HepG2 (cell line): Measurements from ENCODE around the gene SERPINA6. TPM values are rescaled to one million over a fixed set of nuclear protein-coding genes. Genes with fewer than 3 reads are reported as not detected.

Experiments
- FOXO4 ChIP-seq: sonication (generic); formaldehyde crosslinking; conservative IDR thresholded peaks from 2 replicates; pipeline ENCODE4 v1.8.1; 2023; ENCODE audit warnings: missing genetic modification reagents
- HNF4G ChIP-seq, 2 experiments: sonication (generic) in 1 of 2; formaldehyde crosslinking in 1 of 2; IDR thresholded peaks; 2 replicates each; pipeline versions ENCODE4 v1.4.0 to v1.6.1; 2011 to 2020; ENCODE audit warnings: borderline replicate concordance in 2 of 2, low read depth in 2 of 2, mild to moderate bottlenecking in 2 of 2, low read length in 1 of 2, missing genetic modification reagents in 1 of 2, moderate library complexity in 1 of 2
- HOXA3 ChIP-seq: sonication (generic); formaldehyde crosslinking; IDR thresholded peaks from 2 replicates; pipeline ENCODE4 v1.5.0; 2020; ENCODE audit warnings: missing genetic modification reagents
- MED13 ChIP-seq: sonication (generic); formaldehyde crosslinking; IDR thresholded peaks from 2 replicates; pipeline ENCODE4 v1.5.0; 2020; ENCODE audit warnings: missing genetic modification reagents
- RARA ChIP-seq: IDR thresholded peaks from 2 replicates; pipeline ENCODE4 v1.6.1; 2016; ENCODE audit warnings: missing genetic modification reagents, missing compliant biosample characterization
- SNRNP70 ChIP-seq: fragments of 200-400 bp; formaldehyde crosslinking; IDR thresholded peaks from 2 replicates; pipeline ENCODE4 v1.6.1; 2017; ENCODE audit warnings: mild to moderate bottlenecking, low read depth, low read length, moderate library complexity
- SOX5 ChIP-seq: IDR thresholded peaks from 2 replicates; pipeline ENCODE4 v1.6.1; 2016; ENCODE audit warnings: borderline replicate concordance
- SP140L ChIP-seq: sonication (generic); formaldehyde crosslinking; IDR thresholded peaks from 2 replicates; pipeline ENCODE4 v1.4.0; 2020; ENCODE audit warnings: missing genetic modification reagents, borderline replicate concordance
- ZHX2 ChIP-seq, 2 experiments: sonication (generic) in 1 of 2; formaldehyde crosslinking in 1 of 2; IDR thresholded peaks; 2 replicates each; pipeline versions ENCODE4 v1.6.1 to v1.9.0; 2014 to 2022; ENCODE audit warnings: antibody characterized with exemption in 1 of 2, borderline replicate concordance in 1 of 2, inconsistent platforms in 1 of 2, low read depth in 1 of 2, missing genetic modification reagents in 1 of 2
- ZNF264 ChIP-seq: sonication (generic); formaldehyde crosslinking; IDR thresholded peaks from 2 replicates; pipeline ENCODE4 v1.4.0; 2020; ENCODE audit warnings: missing genetic modification reagents
- polyA plus RNA-seq, 8 experiments: library from polyadenylated mRNA; depleted of rRNA in 3 of 8; stranded (reverse) in 7 of 8; unstranded in 1 of 8; fragments of >200 nt; fragmentation: Illumina TruSeq in 4 of 8; extraction: Trizol in 4 of 8; gene quantifications; 2 replicates each; pipeline versions ENCODE4 v1.2.1 to v1.2.3, GENCODE V29; 2011 to 2016; ENCODE audit warnings: low read depth in 4 of 8, missing spikeins in 1 of 8, mixed read lengths in 1 of 8; ENCODE audit not compliant: insufficient read depth in 1 of 8
- total RNA-seq, 5 experiments: library from RNA; depleted of rRNA; stranded (reverse); fragments of >200 nt; fragmentation: Illumina TruSeq; extraction: Trizol; gene quantifications; 2 replicates each; pipeline ENCODE4 v1.2.3, GENCODE V29; 2016; ENCODE audit warnings: low read depth in 1 of 5
- TF ChIP-seq, protein P1 (sequence below): sonication (generic); formaldehyde crosslinking; IDR thresholded peaks from 2 replicates; pipeline ENCODE4 v1.9.0; 2021; ENCODE audit warnings: mild to moderate bottlenecking, missing genetic modification reagents
- TF ChIP-seq, protein P2 (sequence below): IDR thresholded peaks from 2 replicates; pipeline ENCODE4 v1.6.1; 2016; ENCODE audit warnings: missing genetic modification reagents, missing compliant biosample characterization

Gene SERPINA6
- total and polyA plus RNA-seq, 2 of the 13 experiments (the other 11 are each of a cell fraction or from before 2014, with no cell fraction given), result 260 to 333 TPM

DNA sequence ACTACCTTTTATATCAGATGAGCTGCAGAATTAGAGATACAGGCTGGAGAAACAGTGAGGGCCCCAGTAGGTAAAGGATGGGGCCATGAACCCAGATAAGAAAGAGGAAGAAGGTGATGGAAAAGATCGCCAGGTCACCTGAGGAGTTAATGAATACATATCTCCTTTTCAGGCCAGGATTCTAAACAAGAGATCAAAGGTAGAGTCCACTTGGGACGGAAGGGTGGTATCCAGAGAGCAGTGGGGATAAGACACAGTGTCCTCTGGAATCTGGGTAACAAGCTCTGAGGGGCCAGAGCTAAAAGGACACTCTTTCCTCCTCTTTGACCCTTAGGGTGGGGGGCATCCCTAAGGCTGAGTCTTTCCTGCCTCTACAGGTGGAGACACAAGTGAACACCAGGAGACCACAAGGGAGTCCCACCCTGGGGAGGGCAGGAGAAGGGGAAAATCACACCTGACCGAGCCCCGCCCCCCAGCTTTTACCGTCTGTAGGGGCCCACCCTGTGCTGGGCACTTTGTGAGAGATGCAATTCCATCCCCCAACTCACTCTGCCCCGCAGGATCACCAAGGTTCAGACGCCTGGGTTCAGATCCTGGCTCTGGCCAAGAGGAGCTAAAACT is 37.9 kb upstream of the SERPINA6 start (continued):
- no peak for TF ChIP-seq ZHX2 (IDR thresholded peaks at IDR 0.05; ENCODE audit: low read depth)
- TF ChIP-seq ZHX2 (CRISPR knock-in tag; IDR thresholded peaks at IDR 0.05; ENCODE audit: borderline replicate concordance), result no peak
- TF ChIP-seq SOX5, result peak; percentile 69; the same call in 1 of the 2 replicates
- TF ChIP-seq HNF4G (IDR thresholded peaks at IDR 0.05; ENCODE audit: borderline replicate concordance, low read depth, low read length), result peak; percentile 68; the same call in 1 of the 2 replicates
- TF ChIP-seq HNF4G (CRISPR knock-in tag; IDR thresholded peaks at IDR 0.05; ENCODE audit: borderline replicate concordance, low read depth), result no peak; the same call in 1 of the 2 replicates
- peak; percentile 72 for TF ChIP-seq RARA
- TF ChIP-seq ZNF264, result peak; percentile 61; the same call in 1 of the 2 replicates
- peak; percentile 37; the same call in 1 of the 2 replicates for TF ChIP-seq HOXA3 (CRISPR knock-in tag)
- TF ChIP-seq SP140L (CRISPR knock-in tag), result no peak
- TF ChIP-seq, protein P1, sequence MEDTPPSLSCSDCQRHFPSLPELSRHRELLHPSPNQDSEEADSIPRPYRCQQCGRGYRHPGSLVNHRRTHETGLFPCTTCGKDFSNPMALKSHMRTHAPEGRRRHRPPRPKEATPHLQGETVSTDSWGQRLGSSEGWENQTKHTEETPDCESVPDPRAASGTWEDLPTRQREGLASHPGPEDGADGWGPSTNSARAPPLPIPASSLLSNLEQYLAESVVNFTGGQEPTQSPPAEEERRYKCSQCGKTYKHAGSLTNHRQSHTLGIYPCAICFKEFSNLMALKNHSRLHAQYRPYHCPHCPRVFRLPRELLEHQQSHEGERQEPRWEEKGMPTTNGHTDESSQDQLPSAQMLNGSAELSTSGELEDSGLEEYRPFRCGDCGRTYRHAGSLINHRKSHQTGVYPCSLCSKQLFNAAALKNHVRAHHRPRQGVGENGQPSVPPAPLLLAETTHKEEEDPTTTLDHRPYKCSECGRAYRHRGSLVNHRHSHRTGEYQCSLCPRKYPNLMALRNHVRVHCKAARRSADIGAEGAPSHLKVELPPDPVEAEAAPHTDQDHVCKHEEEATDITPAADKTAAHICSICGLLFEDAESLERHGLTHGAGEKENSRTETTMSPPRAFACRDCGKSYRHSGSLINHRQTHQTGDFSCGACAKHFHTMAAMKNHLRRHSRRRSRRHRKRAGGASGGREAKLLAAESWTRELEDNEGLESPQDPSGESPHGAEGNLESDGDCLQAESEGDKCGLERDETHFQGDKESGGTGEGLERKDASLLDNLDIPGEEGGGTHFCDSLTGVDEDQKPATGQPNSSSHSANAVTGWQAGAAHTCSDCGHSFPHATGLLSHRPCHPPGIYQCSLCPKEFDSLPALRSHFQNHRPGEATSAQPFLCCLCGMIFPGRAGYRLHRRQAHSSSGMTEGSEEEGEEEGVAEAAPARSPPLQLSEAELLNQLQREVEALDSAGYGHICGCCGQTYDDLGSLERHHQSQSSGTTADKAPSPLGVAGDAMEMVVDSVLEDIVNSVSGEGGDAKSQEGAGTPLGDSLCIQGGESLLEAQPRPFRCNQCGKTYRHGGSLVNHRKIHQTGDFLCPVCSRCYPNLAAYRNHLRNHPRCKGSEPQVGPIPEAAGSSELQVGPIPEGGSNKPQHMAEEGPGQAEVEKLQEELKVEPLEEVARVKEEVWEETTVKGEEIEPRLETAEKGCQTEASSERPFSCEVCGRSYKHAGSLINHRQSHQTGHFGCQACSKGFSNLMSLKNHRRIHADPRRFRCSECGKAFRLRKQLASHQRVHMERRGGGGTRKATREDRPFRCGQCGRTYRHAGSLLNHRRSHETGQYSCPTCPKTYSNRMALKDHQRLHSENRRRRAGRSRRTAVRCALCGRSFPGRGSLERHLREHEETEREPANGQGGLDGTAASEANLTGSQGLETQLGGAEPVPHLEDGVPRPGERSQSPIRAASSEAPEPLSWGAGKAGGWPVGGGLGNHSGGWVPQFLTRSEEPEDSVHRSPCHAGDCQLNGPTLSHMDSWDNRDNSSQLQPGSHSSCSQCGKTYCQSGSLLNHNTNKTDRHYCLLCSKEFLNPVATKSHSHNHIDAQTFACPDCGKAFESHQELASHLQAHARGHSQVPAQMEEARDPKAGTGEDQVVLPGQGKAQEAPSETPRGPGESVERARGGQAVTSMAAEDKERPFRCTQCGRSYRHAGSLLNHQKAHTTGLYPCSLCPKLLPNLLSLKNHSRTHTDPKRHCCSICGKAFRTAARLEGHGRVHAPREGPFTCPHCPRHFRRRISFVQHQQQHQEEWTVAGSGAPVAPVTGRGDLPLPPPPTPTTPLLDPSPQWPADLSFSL (CRISPR knock-in tag), result no peak
- TF ChIP-seq FOXO4 (CRISPR knock-in tag), result no peak
- TF ChIP-seq, protein P2, sequence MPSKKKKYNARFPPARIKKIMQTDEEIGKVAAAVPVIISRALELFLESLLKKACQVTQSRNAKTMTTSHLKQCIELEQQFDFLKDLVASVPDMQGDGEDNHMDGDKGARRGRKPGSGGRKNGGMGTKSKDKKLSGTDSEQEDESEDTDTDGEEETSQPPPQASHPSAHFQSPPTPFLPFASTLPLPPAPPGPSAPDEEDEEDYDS (CRISPR knock-in tag), result no peak
- no peak for TF ChIP-seq SNRNP70
- TF ChIP-seq MED13 (CRISPR knock-in tag), result peak; percentile 91; the same call in 1 of the 2 replicates
